ENCODE data around the gene RNF220. TPM values are rescaled to one million over a fixed set of nuclear protein-coding genes. Genes with fewer than 3 reads are reported as not detected.

The RNF220 gene
- total RNA-seq, 6 donors from 2014 or later, result 77.7 to 114 (median 91.1) TPM

DNA sequence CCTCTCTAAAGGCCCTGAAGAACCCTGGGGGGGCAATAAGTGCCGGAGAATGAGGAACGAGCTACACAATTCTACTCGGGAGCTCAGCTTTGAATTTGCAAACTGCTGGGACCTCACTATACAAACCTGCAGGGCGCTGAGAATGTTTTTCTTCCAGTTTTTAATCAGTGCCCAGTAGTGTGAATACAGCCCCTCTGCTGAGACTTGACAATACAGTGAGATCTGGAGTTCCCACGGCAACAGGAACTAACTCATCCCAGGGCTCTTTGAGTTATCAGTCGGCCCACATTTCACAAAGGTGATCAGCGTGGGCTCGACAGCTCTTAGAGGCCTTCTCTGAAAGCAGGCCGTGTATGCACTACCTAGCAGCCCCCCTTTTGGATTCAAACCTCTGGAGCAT lies 227.5 kb downstream of the RNF220 start:
- TF ChIP-seq, protein P1, sequence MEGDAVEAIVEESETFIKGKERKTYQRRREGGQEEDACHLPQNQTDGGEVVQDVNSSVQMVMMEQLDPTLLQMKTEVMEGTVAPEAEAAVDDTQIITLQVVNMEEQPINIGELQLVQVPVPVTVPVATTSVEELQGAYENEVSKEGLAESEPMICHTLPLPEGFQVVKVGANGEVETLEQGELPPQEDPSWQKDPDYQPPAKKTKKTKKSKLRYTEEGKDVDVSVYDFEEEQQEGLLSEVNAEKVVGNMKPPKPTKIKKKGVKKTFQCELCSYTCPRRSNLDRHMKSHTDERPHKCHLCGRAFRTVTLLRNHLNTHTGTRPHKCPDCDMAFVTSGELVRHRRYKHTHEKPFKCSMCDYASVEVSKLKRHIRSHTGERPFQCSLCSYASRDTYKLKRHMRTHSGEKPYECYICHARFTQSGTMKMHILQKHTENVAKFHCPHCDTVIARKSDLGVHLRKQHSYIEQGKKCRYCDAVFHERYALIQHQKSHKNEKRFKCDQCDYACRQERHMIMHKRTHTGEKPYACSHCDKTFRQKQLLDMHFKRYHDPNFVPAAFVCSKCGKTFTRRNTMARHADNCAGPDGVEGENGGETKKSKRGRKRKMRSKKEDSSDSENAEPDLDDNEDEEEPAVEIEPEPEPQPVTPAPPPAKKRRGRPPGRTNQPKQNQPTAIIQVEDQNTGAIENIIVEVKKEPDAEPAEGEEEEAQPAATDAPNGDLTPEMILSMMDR (IDR thresholded peaks at IDR 0.05), result no peak
- no peak for TF ChIP-seq POLR2A (IDR thresholded peaks at IDR 0.05)
- no peak for TF ChIP-seq EP300 (IDR thresholded peaks at IDR 0.05)
- no peak for TF ChIP-seq POLR2AphosphoS5 (IDR thresholded peaks at IDR 0.05)
- peak overlapping the region; percentile 39 to 97 (median 90) for H3K4me3 ChIP-seq
- peaks cover 20 to 27% (median 23%) of the 10 kb centered on the region in 4 donors for H3K4me1 ChIP-seq
- WGBS, 2 donors, result 21% methylated on average over 9 of the region's 9 CpGs; no CpG with 5 or more reads in 1 of the 2 donors
- H3K36me3 ChIP-seq, result peaks cover 14 to 49% (median 32%) of the 10 kb centered on the region in 4 donors
- H3K9me3 ChIP-seq, result no peaks in the 10 kb centered on the region
- H3K27me3 ChIP-seq, result no peaks in the 10 kb centered on the region
- no peak for DNase-seq
- ATAC-seq (ENCODE audit: low FRiP score in 2 of 2), result no peak
- peak overlapping the region; percentile 96 to 98 (median 96) for H3K27ac ChIP-seq

DNA sequence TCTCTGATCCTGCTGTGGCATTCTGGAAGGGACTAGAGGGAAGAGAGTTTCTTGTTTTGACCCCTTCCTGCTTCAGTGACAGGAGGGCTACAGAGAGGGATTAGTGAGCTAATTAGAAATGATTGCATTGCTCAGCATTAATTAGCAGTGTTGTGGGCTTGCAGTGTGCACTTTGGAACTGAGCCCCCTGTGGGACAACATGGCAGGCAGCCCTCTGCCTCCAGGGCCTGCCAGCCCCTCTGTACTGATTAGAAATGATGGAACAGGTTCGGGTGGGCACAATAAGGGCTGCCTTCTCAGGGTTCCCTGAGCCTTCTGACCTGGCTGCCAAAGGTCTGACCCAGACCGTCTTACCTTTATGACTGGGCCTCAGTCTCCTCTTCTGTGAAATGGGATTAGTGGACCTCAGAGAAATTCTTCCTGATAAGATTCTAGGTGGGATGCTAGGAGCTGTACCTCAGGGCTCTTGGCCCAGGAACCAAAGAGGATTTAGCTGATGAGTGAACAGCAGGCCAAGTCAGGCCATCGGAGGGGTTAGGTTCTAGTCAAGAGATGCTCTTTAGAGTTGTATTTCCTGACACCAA lies 229.6 kb downstream of the RNF220 start:
- Histone ChIP-seq H3K27me3 (no peaks in the 10 kb centered on the region), H3K9me3 (no peaks in the 10 kb centered on the region), H3K4me1 (peaks cover 20 to 27% (median 23%) of the 10 kb centered on the region in 4 donors), H3K36me3 (peaks cover 30 to 70% (median 51%) of the 10 kb centered on the region in 4 donors), H3K27ac (no peak overlapping the region), H3K4me3 (no peak overlapping the region)
- TF ChIP-seq EP300 (IDR thresholded peaks at IDR 0.05) (no peak), POLR2A (IDR thresholded peaks at IDR 0.05) (no peak), POLR2AphosphoS5 (IDR thresholded peaks at IDR 0.05) (no peak)
- TF ChIP-seq, protein P1 (IDR thresholded peaks at IDR 0.05), result no peak
- ATAC-seq (ENCODE audit: low FRiP score in 2 of 2) (no peak), DNase-seq (no peak)
- 60 to 92% methylated on average over 1 to 3 of the region's 3 CpGs for WGBS, 2 donors

DNA sequence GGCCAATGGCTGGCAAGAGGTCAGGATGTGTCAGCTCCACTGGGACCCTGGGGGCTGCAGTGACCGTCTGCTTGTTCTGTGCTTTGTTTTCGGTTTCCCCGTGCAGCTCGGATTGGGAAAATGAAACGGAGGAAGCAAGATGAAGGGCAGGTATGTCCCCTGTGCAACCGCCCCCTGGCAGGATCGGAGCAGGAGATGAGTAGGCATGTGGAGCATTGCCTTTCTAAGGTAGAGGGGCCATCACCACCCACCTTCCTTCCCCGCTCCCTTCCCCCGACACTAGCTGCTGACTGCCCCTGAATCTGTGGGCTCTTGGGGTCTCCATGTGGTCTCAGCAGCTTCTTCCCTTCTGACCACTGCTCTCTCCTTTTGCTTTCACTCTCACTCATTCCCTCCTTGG lies 230.4 kb downstream of the RNF220 start:
- peaks cover 20 to 27% (median 23%) of the 10 kb centered on the region in 4 donors for H3K4me1 ChIP-seq
- peaks cover 34 to 77% (median 57%) of the 10 kb centered on the region in 4 donors for H3K36me3 ChIP-seq
- no peak for ATAC-seq (ENCODE audit: low FRiP score in 2 of 2)

DNA sequence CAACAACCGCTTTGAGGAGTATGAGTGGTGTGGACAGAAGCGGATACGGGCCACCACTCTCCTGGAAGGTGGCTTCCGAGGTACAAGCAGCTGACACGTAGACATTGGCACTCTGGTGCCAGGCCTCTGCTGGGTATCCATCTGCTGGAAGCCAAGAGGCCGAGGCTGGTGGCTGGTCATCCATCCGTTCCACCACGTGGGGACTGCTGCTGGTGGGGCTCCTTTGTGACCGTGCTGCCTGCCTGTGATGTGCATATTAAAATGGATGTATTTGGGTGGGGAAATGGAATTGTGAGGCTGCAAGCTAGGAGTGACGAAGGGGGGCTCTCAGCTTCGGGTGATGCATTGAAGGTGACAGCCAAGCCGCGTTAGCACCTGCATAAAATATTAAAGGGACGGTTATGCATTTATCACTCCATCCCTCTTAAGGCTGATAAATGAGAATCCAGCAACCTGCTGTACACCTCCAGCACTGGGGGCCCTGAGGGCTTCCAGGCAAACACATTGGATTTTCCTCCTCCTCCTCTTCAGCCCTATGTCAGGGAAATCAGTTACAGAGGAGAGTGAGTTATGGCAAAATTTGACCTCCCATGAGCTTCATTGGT lies 231.1 kb downstream of the RNF220 start:
- 89 to 92% methylated on average over 10 to 14 of the region's 14 CpGs for WGBS, 2 donors

More for the DNA sequence above, 230.4 kb downstream of the RNF220 start:
- DNase-seq, result no peak
- no peak overlapping the region for H3K27ac ChIP-seq
- WGBS, 2 donors, result 93 to 96% methylated on average over 8 to 9 of the region's 9 CpGs
- H3K4me3 ChIP-seq, result no peak overlapping the region
- no peaks in the 10 kb centered on the region for H3K9me3 ChIP-seq
- no peaks in the 10 kb centered on the region for H3K27me3 ChIP-seq
- TF ChIP-seq EP300 (IDR thresholded peaks at IDR 0.05) (no peak), POLR2AphosphoS5 (IDR thresholded peaks at IDR 0.05) (no peak), POLR2A (IDR thresholded peaks at IDR 0.05) (no peak)
- TF ChIP-seq, protein P1 (IDR thresholded peaks at IDR 0.05), result no peak

DNA sequence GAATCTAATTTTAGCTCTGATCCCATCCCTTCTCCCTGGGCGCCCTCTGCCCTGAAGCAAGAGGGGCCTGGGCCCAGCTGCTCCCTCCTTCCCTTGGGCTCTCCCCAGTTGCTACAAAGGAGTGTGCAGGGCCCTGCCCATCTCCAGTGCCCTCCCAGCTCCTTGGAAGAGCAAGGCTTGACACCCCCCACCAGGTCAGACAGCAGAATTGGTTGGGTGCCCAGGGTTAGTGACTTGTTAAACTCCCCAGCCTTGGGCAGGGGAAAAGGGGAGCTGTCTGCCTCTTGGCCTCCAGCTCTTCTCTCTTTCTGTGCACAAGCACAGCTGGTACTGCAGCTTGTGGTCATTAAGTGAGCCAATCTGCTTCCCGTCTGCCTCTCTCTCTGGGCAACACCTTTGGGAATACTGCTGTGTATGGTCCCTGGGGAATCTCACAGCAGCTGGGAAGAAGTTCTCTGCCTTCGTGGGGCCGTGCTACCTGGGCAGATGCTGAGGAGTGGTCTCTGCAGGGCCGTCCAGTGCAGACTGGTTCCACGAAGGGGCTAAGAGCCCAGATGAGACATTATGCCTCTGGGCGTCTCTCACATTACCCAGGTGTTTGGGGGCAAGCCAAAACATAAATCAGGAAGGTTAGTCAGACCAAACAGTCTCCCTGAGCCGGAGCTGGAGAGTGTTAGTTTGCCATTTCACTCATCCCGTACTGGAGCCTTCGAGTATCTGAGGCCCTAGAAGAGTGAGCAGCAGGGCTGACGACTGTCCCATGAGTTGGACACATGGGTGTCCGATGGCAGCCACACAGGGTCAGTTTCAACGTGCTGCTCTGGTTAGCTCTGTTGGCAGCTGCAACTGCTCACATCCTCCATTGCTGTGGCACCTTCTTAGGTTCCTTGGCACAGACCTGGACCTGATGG lies 231.9 kb downstream of the RNF220 start:
- Histone ChIP-seq H3K27ac (no peak overlapping the region), H3K36me3 (peaks cover 36 to 92% (median 72%) of the 10 kb centered on the region in 4 donors), H3K9me3 (no peaks in the 10 kb centered on the region), H3K4me1 (peaks cover 16 to 22% (median 19%) of the 10 kb centered on the region in 4 donors), H3K27me3 (no peaks in the 10 kb centered on the region), H3K4me3 (no peak overlapping the region)
- DNase-seq (no peak), ATAC-seq (ENCODE audit: low FRiP score in 2 of 2) (no peak)
- WGBS, 2 donors, result 79 to 84% methylated on average over 7 to 13 of the region's 13 CpGs
- TF ChIP-seq, protein P1 (IDR thresholded peaks at IDR 0.05), result no peak
- TF ChIP-seq POLR2A (IDR thresholded peaks at IDR 0.05) (no peak), EP300 (IDR thresholded peaks at IDR 0.05) (no peak), POLR2AphosphoS5 (IDR thresholded peaks at IDR 0.05) (no peak)

More for the DNA sequence above, 231.1 kb downstream of the RNF220 start:
- peaks cover 34 to 84% (median 64%) of the 10 kb centered on the region in 4 donors for H3K36me3 ChIP-seq
- peaks cover 18 to 25% (median 21%) of the 10 kb centered on the region in 4 donors for H3K4me1 ChIP-seq
- DNase-seq (no peak), ATAC-seq (ENCODE audit: low FRiP score in 2 of 2) (no peak)
- no peaks in the 10 kb centered on the region for H3K27me3 ChIP-seq
- no peak overlapping the region for H3K27ac ChIP-seq
- TF ChIP-seq POLR2AphosphoS5 (IDR thresholded peaks at IDR 0.05), result no peak
- H3K4me3 ChIP-seq, result no peak overlapping the region
- no peaks in the 10 kb centered on the region for H3K9me3 ChIP-seq
